ENCODE results near the gene SWAP70. TPM values are rescaled to one million over a fixed set of nuclear protein-coding genes. Genes with fewer than 3 reads are reported as not detected.

SWAP70 gene
- total and polyA plus RNA-seq, 2 of the 8 experiments (the other 6 are each of a cell fraction or from before 2014, with no cell fraction given) = 14.8 to 37.5 TPM

DNA sequence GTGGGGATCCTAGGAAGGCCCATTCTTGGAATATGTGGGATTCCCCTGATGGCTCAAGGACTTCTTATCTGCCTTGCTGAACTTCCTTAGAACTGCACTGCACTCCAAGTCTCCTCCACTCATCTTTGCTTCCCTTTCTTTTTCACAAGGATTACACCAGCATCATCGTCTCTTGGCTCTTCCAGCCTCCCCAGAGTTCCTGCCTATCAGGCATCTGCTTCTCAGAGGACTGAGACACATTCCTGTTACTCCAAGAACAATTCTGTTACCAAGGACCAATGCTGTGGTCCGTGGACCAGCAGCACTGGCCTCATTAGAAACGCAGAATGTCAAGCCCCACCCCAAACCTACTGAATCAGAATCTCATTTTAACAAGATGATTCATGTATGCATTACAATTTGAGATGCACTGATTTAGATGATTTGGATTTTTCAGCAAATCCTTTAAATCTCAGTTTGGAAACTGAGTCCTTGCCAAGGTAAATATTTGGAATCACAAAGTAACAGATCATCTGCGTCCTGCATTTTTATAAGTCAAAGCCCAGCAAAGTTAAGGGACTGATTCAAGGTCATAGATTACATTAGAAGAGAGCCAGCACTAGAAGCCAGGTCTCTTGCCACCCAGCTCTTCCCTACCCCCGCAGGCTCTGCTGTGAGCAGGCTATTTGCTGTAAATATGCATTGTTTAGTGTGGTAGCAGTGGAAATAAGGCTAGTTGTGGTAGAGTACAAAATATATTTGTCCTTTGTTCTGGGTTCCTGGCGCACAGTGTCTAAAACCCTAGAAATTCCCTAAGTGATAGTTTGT is 110.9 kb downstream of the SWAP70 start:
- no peak overlapping the region for H3K9ac ChIP-seq (replicated peaks in 1 of 4; ENCODE audit: extremely low read depth in 1 of 4, low read depth in 3 of 4, low read length in 3 of 4)
- H3K36me3 ChIP-seq (ENCODE audit: control insufficient read depth in 2 of 4, insufficient read depth in 4 of 4, low read length in 3 of 4) = peaks cover 0 to 8% (median 2%) of the 10 kb centered on the region in 4 experiments; a peak in 2 of 8 replicates
- H3K9me3 ChIP-seq (ENCODE audit: insufficient read depth in 2 of 2, low read depth in 1 of 2, low read length in 1 of 2) = no peaks in the 10 kb centered on the region
- no peaks in the 10 kb centered on the region for H3K27me3 ChIP-seq (replicated peaks in 1 of 4; ENCODE audit: control insufficient read depth in 3 of 4, extremely low read depth in 1 of 4, insufficient read depth in 3 of 4, low read length in 3 of 4)
- peaks cover 2 to 10% (median 6%) of the 10 kb centered on the region in 4 experiments; a peak in 6 of 7 replicates for H3K4me1 ChIP-seq (replicated peaks in 1 of 4; ENCODE audit: control insufficient read depth in 3 of 4, insufficient read depth in 4 of 4, low read length in 3 of 4)
- H2AK5ac ChIP-seq (ENCODE audit: low read depth, low read length) = no peak overlapping the region
- no peak overlapping the region for H3K56ac ChIP-seq (replicated peaks; ENCODE audit: insufficient read length, low read depth, low read length)
- FAIRE-seq = no peak
- H3K23me2 ChIP-seq (ENCODE audit: low read depth, low read length) = no peaks in the 10 kb centered on the region
- no peak overlapping the region for H3K23ac ChIP-seq (ENCODE audit: insufficient read length)
- H4K5ac ChIP-seq (ENCODE audit: insufficient read length, low read depth, low read length) = no peak overlapping the region
- H4K20me1 ChIP-seq (replicated peaks in 1 of 2; ENCODE audit: control insufficient read depth in 1 of 2, insufficient read depth in 2 of 2, low read length in 2 of 2) = no peaks in the 10 kb centered on the region
- no peak overlapping the region for H2BK20ac ChIP-seq (ENCODE audit: low read length)
- 0 out of 2 replicates have a peak overlapping the region, but pooled peaks have one; percentile 63 for H2BK15ac ChIP-seq (ENCODE audit: low read length)
- no peak overlapping the region for H2BK5ac ChIP-seq (ENCODE audit: low read depth, low read length)
- 73% methylated on average over 6 of the region's 6 CpGs; no CpG with 5 or more reads in 1 of the 2 experiments for WGBS, 2 experiments (ENCODE audit: extremely low coverage in 1 of 2, insufficient coverage in 1 of 2, insufficient read length in 1 of 2, insufficient replicate concordance in 2 of 2, low coverage in 1 of 2, low lambda C conversion rate in 2 of 2, missing lambda C conversion rate in 1 of 2)
- no peak overlapping the region for H3K14ac ChIP-seq (ENCODE audit: insufficient read length)
- 0 out of 2 replicates have a peak overlapping the region, but pooled peaks have one; percentile 7 for H3K18ac ChIP-seq (ENCODE audit: extremely low read depth, low read length)
- H4K91ac ChIP-seq (replicated peaks; ENCODE audit: insufficient read length, low read length) = no peak overlapping the region
- no peak overlapping the region for H3K4me3 ChIP-seq (ENCODE audit: extremely low read depth in 1 of 4, insufficient read depth in 2 of 4, low read depth in 3 of 4, low read length in 4 of 4)
- ChIA-PET POLR2A (ENCODE audit: partially characterized antibody) (no interaction called here), CTCF (ENCODE audit: partially characterized antibody) (interaction anchor here (1.0 kb wide), 1 partner anchor 198 kb away, joined by 3 read pairs; no protein-coding TSS in a partner anchor)
- no peak overlapping the region for H3K4ac ChIP-seq (replicated peaks; ENCODE audit: insufficient read length, low read depth, low read length)
- no peak overlapping the region; a peak in 1 of 4 replicates for H3K4me2 ChIP-seq (ENCODE audit: insufficient read depth in 1 of 2, low read depth in 2 of 2, low read length in 2 of 2)
- H4K8ac ChIP-seq (ENCODE audit: extremely low read depth, insufficient read depth, low read length) = no peak overlapping the region
- no peaks in the 10 kb centered on the region for H3K79me1 ChIP-seq (ENCODE audit: low read depth, low read length)
- no peak for DNase-seq (ENCODE audit: low read depth in 1 of 2, low spot score in 2 of 2)
- H2AFZ ChIP-seq (ENCODE audit: low read length) = no peak overlapping the region
- H2BK120ac ChIP-seq (replicated peaks; ENCODE audit: low read depth, low read length) = no peak overlapping the region
- H3K27ac ChIP-seq (ENCODE audit: low read depth, low read length) = no peak overlapping the region
- no peak overlapping the region for H2BK12ac ChIP-seq (ENCODE audit: low read depth, low read length)
- no peaks in the 10 kb centered on the region for H3K79me2 ChIP-seq (ENCODE audit: control insufficient read depth in 1 of 2, insufficient read depth in 2 of 2, low read length in 2 of 2)
- TF ChIP-seq NANOG (IDR thresholded peaks at IDR 0.05; ENCODE audit: insufficient read depth, low read depth, low read length, poor library complexity, severe bottlenecking) (no peak), SIX5 (IDR thresholded peaks at IDR 0.05; ENCODE audit: low read depth, low read length) (no peak)
- TF ChIP-seq, protein P1, sequence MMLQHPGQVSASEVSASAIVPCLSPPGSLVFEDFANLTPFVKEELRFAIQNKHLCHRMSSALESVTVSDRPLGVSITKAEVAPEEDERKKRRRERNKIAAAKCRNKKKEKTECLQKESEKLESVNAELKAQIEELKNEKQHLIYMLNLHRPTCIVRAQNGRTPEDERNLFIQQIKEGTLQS (IDR thresholded peaks at IDR 0.05; ENCODE audit: insufficient read depth, low read depth, low read length) = no peak
